Breast epithelium (tissue), 3 donors: ENCODE measurements around the gene AIG1.

Experiments
- CTCF ChIP-seq, 3 donors: fragments of 450-650 bp; IDR thresholded peaks; one replicate each; pipeline ENCODE4 v1.5.1; 2016 to 2017; ENCODE audit warnings: antibody characterized with exemption in 3 of 3, mild to moderate bottlenecking in 3 of 3, moderate library complexity in 3 of 3
- POLR2AphosphoS5 ChIP-seq, 3 donors: sonication (generic); formaldehyde crosslinking; IDR thresholded peaks; one replicate each; pipeline ENCODE4 v1.6.1; 2017; ENCODE audit warnings: antibody characterized with exemption in 3 of 3

- TF ChIP-seq POLR2AphosphoS5 (IDR thresholded peaks at IDR 0.05) (no peak), CTCF (IDR thresholded peaks at IDR 0.05) (no peak)
Measured at GRCh38 chr6:143276436-143276835, 215.7 kb downstream of the AIG1 start.
